Measurements from ENCODE around the gene GATB.

DNA sequence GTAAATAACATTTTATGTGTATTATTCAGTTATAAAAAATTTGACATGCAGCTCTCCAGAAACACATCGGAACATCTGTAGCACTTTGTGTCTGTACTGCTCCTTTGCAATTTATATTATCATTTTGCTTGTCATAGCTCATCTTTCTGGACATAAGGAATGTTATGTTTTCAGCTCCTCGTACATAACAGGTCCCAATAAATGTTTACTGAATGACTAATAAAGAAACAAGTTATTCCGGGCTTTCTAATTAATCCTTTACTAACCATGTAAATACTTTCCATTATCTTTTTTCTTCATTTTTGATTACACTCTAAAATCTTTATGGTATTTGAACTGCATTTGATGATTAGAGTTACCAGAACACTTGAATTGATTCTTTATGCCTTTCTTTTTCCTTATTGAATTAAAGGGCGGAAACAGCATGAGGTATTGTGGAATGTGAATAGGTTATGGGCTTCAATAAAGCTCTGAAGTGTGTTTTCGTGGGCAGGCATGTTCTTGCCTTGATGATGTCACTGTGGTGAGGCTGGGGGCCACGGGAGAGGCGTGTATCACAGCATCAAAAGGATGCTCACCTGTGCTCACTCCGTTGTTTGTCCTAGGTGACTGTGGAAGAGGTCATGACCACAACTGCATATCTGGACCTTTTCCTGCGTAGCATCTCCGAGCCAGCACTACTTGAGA, 131.6 kb downstream of the GATB start:
- TF ChIP-seq, protein P1, sequence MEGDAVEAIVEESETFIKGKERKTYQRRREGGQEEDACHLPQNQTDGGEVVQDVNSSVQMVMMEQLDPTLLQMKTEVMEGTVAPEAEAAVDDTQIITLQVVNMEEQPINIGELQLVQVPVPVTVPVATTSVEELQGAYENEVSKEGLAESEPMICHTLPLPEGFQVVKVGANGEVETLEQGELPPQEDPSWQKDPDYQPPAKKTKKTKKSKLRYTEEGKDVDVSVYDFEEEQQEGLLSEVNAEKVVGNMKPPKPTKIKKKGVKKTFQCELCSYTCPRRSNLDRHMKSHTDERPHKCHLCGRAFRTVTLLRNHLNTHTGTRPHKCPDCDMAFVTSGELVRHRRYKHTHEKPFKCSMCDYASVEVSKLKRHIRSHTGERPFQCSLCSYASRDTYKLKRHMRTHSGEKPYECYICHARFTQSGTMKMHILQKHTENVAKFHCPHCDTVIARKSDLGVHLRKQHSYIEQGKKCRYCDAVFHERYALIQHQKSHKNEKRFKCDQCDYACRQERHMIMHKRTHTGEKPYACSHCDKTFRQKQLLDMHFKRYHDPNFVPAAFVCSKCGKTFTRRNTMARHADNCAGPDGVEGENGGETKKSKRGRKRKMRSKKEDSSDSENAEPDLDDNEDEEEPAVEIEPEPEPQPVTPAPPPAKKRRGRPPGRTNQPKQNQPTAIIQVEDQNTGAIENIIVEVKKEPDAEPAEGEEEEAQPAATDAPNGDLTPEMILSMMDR (conservative IDR thresholded peaks at IDR 0.05; ENCODE audit: low read depth, low read length): no peak
- TF ChIP-seq CEBPB (IDR thresholded peaks at IDR 0.05; ENCODE audit: low read depth, low read length) (no peak), NFE2L2 (IDR thresholded peaks at IDR 0.05; ENCODE audit: low read depth, low read length) (no peak), MAFK (IDR thresholded peaks at IDR 0.05; ENCODE audit: low read depth, low read length) (no peak), RFX5 (IDR thresholded peaks at IDR 0.05; ENCODE audit: low read depth, low read length) (no peak), POLR2A (IDR thresholded peaks at IDR 0.05; ENCODE audit: low read depth, low read length) (no peak), MXI1 (IDR thresholded peaks at IDR 0.05; ENCODE audit: borderline replicate concordance, low read depth, low read length) (no peak), BHLHE40 (IDR thresholded peaks at IDR 0.05; ENCODE audit: low read depth, low read length) (no peak), RAD21 (IDR thresholded peaks at IDR 0.05; ENCODE audit: low read length) (no peak), MAZ (IDR thresholded peaks at IDR 0.05; ENCODE audit: borderline replicate concordance, low read depth, low read length) (no peak), SMC3 (IDR thresholded peaks at IDR 0.05; ENCODE audit: low read depth, low read length) (no peak)
- TF ChIP-seq, protein P2, sequence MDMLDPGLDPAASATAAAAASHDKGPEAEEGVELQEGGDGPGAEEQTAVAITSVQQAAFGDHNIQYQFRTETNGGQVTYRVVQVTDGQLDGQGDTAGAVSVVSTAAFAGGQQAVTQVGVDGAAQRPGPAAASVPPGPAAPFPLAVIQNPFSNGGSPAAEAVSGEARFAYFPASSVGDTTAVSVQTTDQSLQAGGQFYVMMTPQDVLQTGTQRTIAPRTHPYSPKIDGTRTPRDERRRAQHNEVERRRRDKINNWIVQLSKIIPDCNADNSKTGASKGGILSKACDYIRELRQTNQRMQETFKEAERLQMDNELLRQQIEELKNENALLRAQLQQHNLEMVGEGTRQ (IDR thresholded peaks at IDR 0.05; ENCODE audit: low read depth, low read length): no peak
- TF ChIP-seq, protein P3, sequence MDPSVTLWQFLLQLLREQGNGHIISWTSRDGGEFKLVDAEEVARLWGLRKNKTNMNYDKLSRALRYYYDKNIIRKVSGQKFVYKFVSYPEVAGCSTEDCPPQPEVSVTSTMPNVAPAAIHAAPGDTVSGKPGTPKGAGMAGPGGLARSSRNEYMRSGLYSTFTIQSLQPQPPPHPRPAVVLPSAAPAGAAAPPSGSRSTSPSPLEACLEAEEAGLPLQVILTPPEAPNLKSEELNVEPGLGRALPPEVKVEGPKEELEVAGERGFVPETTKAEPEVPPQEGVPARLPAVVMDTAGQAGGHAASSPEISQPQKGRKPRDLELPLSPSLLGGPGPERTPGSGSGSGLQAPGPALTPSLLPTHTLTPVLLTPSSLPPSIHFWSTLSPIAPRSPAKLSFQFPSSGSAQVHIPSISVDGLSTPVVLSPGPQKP (IDR thresholded peaks at IDR 0.05; ENCODE audit: borderline replicate concordance, low read depth, low read length): no peak

Measured in IMR-90 (cell line).